ENCODE measurements around the gene XPC.

Gene XPC

DNA sequence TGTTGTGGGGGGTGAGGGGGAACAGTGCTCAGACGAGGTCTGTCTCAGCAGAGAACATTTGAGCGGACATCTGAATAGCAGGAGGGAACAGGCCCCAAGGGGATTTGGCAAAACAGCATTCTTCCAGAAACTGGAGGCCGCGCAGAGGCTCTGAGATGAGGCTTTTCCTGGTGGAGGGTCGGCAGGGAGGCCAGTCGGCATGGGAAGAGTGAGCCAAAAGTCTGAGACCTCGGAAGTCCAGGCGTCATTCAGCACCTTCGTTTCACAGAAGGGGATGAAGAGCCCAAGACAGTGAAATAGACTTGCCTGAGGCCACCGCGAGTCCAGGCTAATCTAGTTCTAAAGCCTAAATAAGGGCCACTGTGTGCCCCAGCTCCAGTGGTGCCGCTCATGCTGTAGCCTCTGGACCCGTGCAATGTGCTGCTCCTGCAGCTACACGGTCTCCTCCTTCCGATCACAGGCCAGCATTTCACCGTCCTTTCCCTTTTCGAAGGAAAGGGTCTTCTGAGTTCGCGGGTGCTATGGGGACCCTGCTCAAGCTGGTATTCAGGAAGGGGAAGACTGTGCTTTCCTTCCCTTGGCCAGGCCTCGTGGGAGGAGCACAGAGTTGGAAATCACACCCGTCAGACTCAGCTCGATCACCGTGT lies 24.6 kb upstream of the XPC start:
- no peaks in the 10 kb centered on the region for H3K9me3 ChIP-seq
- H3K4me1 ChIP-seq, result peaks cover 0 to 23% (median 14%) of the 10 kb centered on the region in 4 donors
- no peak overlapping the region for H3K27ac ChIP-seq
- DNase-seq, result no peak
- no peak overlapping the region for H3K4me3 ChIP-seq
- intact Hi-C loops (cut with DNase I; ENCODE audit: low total_unique reads), result loop anchor here (5.0 to 10.0 kb wide), 2 partner anchors 62 to 264 kb away; no protein-coding TSS in a partner anchor
- peaks cover 9 to 19% (median 15%) of the 10 kb centered on the region in 3 donors for H3K36me3 ChIP-seq
- TF ChIP-seq, protein P1, sequence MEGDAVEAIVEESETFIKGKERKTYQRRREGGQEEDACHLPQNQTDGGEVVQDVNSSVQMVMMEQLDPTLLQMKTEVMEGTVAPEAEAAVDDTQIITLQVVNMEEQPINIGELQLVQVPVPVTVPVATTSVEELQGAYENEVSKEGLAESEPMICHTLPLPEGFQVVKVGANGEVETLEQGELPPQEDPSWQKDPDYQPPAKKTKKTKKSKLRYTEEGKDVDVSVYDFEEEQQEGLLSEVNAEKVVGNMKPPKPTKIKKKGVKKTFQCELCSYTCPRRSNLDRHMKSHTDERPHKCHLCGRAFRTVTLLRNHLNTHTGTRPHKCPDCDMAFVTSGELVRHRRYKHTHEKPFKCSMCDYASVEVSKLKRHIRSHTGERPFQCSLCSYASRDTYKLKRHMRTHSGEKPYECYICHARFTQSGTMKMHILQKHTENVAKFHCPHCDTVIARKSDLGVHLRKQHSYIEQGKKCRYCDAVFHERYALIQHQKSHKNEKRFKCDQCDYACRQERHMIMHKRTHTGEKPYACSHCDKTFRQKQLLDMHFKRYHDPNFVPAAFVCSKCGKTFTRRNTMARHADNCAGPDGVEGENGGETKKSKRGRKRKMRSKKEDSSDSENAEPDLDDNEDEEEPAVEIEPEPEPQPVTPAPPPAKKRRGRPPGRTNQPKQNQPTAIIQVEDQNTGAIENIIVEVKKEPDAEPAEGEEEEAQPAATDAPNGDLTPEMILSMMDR (IDR thresholded peaks at IDR 0.05), result no peak
- no peaks in the 10 kb centered on the region for H3K27me3 ChIP-seq

DNA sequence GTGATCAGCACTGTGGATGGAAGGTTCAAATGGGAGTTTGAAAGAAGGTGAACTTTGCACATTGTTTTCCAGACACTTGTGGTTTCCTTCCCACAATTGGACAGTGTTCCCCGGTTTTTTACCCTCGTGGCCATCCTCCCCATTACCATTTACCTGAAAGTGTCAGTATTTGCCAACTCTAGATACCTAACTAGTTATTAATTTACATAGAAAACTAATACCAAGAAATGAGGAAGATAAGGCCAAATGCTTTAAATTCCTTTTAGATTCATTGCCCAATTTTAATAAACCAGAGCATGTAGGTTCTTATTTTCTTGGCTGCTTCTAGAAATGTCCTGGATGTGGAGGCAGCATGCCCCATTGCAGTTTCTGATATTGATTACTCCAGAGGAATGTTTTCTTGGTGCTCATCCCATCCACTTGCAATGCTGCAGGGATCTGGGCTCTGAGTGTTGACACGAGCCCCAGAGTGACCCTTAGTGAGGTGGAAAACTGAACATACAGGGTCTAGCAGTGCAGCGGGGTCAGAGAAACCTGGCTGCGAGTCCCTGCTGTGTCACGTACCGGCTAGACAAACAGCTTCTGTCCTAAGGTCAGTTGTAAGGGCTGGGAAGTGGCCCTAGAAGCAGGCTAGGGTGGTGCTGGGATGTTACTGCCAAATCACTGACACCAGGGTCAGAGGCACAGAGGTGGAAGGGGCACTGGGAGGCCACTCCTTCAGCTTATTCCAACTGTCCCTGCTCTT lies 23.7 kb upstream of the XPC start:
- intact Hi-C loops (cut with DNase I; ENCODE audit: low total_unique reads), result loop anchor here (5.0 to 10.0 kb wide), 2 partner anchors 63 to 265 kb away; no protein-coding TSS in a partner anchor
- TF ChIP-seq, protein P1 (IDR thresholded peaks at IDR 0.05), result no peak
- Histone ChIP-seq H3K4me3 (no peak overlapping the region), H3K27ac (no peak overlapping the region), H3K27me3 (no peaks in the 10 kb centered on the region), H3K36me3 (peaks cover 9 to 20% (median 15%) of the 10 kb centered on the region in 3 donors), H3K4me1 (peaks cover 0 to 29% (median 16%) of the 10 kb centered on the region in 4 donors), H3K9me3 (no peaks in the 10 kb centered on the region)
- no peak for DNase-seq

GRCh38 chr3:14200841-14201240 lies 22.4 kb upstream of the XPC start:
- H3K27ac ChIP-seq, result no peak overlapping the region
- H3K4me1 ChIP-seq, result peaks cover 0 to 37% (median 23%) of the 10 kb centered on the region in 4 donors
- intact Hi-C loops (cut with DNase I; ENCODE audit: low total_unique reads), result loop anchor here (5.0 to 10.0 kb wide), 2 partner anchors 64 to 266 kb away; no protein-coding TSS in a partner anchor

GRCh38 chr3:14200276-14200675 lies 21.9 kb upstream of the XPC start:
- Histone ChIP-seq H3K36me3 (peaks cover 9 to 20% (median 15%) of the 10 kb centered on the region in 3 donors), H3K4me3 (no peak overlapping the region), H3K4me1 (peaks cover 0 to 35% (median 23%) of the 10 kb centered on the region in 4 donors), H3K9me3 (no peaks in the 10 kb centered on the region), H3K27ac (no peak overlapping the region), H3K27me3 (no peaks in the 10 kb centered on the region)
- intact Hi-C loops (cut with DNase I; ENCODE audit: low total_unique reads), result loop anchor here (5.0 to 10.0 kb wide), 2 partner anchors 65 to 267 kb away; no protein-coding TSS in a partner anchor
- TF ChIP-seq, protein P1 (IDR thresholded peaks at IDR 0.05), result no peak
- DNase-seq, result no peak

More at GRCh38 chr3:14200841-14201240, 22.4 kb upstream of the XPC start:
- no peaks in the 10 kb centered on the region for H3K9me3 ChIP-seq
- peaks cover 9 to 20% (median 15%) of the 10 kb centered on the region in 3 donors for H3K36me3 ChIP-seq
- no peak for DNase-seq
- TF ChIP-seq, protein P1 (IDR thresholded peaks at IDR 0.05), result no peak
- H3K4me3 ChIP-seq, result no peak overlapping the region
- no peaks in the 10 kb centered on the region for H3K27me3 ChIP-seq

DNA sequence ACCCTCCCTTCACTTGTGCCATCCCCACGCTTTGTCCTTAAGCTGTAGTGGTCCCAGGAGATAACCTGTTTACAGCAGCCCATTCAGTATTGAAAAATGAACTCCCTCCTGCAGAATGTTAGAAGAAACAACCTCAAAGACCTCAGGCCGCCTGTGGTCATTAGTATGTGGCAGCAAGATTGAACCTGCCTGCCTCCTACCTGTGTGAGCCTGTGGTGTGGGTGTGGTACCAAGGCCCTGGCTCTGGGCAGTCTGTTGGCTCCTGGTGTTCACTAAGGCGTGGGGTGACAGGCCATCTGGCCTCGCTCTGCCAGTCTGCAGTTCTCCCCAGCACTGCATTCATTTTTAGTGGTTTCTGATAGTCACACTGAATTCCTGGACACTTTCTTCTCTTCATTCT lies 21.2 kb upstream of the XPC start:
- Histone ChIP-seq H3K36me3 (peaks cover 9 to 20% (median 15%) of the 10 kb centered on the region in 3 donors), H3K4me1 (peaks cover 0 to 29% (median 19%) of the 10 kb centered on the region in 4 donors), H3K9me3 (no peaks in the 10 kb centered on the region), H3K27me3 (no peaks in the 10 kb centered on the region), H3K4me3 (no peak overlapping the region), H3K27ac (no peak overlapping the region)
- intact Hi-C loops (cut with DNase I; ENCODE audit: low total_unique reads), result loop anchor here (5.0 to 10.0 kb wide), 2 partner anchors 65 to 268 kb away; no protein-coding TSS in a partner anchor
- no peak for DNase-seq
- TF ChIP-seq, protein P1 (IDR thresholded peaks at IDR 0.05), result no peak
